ENCODE results near the gene MEP1A. TPM values are rescaled to one million over a fixed set of nuclear protein-coding genes. Genes with fewer than 3 reads are reported as not detected.
"Not testable (repeated sequence)": the region's sequence is repeated elsewhere in the genome, so short reads cannot be mapped to it uniquely, and the experiment has no call there.

MEP1A gene
- total RNA-seq, 1 experiment from 2014 or later: not detected

DNA sequence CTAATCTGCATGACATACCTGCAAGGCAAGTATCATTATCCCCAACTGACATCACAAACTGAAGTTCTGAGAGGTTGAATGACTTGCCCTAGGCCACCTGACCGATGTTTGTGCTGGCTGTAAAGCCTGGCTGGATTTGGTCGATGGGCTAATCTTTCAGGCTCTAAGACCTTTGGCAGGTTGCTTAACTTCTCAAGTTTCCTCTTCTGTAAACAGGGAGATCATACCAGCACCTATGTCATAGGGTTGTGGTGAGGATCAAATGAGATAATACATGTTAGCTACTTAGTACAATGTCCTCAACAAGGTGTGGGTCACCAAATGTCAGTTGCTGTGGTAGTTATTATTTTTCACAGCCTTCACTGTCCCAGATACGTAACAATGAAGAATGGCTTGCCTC is 32.3 kb upstream of the MEP1A start:
- H3K9me2 ChIP-seq (replicated peaks; ENCODE audit: low read length): no peaks in the 10 kb centered on the region
- H3K27ac ChIP-seq (ENCODE audit: low read length): no peak overlapping the region
- H3K9me3 ChIP-seq (ENCODE audit: low read length): no peaks in the 10 kb centered on the region
- no peak overlapping the region for H3K4me3 ChIP-seq (ENCODE audit: low read length)
- no peak overlapping the region for H2AFZ ChIP-seq (ENCODE audit: low read length)
- no peak overlapping the region for H3K4me2 ChIP-seq (ENCODE audit: low read length)
- no peaks in the 10 kb centered on the region for H3K27me3 ChIP-seq (ENCODE audit: low read length)
- no peak overlapping the region for H3K9ac ChIP-seq (ENCODE audit: low read length)
- POLR2A ChIA-PET (ENCODE audit: unreplicated experiment): no interaction called here
- TF ChIP-seq, protein P1, sequence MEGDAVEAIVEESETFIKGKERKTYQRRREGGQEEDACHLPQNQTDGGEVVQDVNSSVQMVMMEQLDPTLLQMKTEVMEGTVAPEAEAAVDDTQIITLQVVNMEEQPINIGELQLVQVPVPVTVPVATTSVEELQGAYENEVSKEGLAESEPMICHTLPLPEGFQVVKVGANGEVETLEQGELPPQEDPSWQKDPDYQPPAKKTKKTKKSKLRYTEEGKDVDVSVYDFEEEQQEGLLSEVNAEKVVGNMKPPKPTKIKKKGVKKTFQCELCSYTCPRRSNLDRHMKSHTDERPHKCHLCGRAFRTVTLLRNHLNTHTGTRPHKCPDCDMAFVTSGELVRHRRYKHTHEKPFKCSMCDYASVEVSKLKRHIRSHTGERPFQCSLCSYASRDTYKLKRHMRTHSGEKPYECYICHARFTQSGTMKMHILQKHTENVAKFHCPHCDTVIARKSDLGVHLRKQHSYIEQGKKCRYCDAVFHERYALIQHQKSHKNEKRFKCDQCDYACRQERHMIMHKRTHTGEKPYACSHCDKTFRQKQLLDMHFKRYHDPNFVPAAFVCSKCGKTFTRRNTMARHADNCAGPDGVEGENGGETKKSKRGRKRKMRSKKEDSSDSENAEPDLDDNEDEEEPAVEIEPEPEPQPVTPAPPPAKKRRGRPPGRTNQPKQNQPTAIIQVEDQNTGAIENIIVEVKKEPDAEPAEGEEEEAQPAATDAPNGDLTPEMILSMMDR (conservative IDR thresholded peaks at IDR 0.05; ENCODE audit: low read depth, low read length): no peak
- TF ChIP-seq EZH2phosphoT487 (IDR thresholded peaks at IDR 0.05; ENCODE audit: borderline replicate concordance, low read length) (no peak), EZH2 (IDR thresholded peaks at IDR 0.05; ENCODE audit: low read length, unreplicated experiment) (no peak)
- DNase-seq (no peak), ATAC-seq (no peak)
- H3K79me2 ChIP-seq (ENCODE audit: low read length): no peaks in the 10 kb centered on the region
- intact Hi-C loops (cut with micrococcal nuclease): no loop called here
- H3F3A ChIP-seq (ENCODE audit: low read length, unreplicated experiment): no peaks in the 10 kb centered on the region
- H3K4me1 ChIP-seq (ENCODE audit: insufficient read depth, low read length): peaks cover 8% of the 10 kb centered on the region
- CTCF ChIA-PET: no interaction called here
- H3K36me3 ChIP-seq (ENCODE audit: low read depth, low read length): no peaks in the 10 kb centered on the region
- no peaks in the 10 kb centered on the region for H4K20me1 ChIP-seq (ENCODE audit: low read length)
- BruUV-seq (replicated peaks): no TSS peak

DNA sequence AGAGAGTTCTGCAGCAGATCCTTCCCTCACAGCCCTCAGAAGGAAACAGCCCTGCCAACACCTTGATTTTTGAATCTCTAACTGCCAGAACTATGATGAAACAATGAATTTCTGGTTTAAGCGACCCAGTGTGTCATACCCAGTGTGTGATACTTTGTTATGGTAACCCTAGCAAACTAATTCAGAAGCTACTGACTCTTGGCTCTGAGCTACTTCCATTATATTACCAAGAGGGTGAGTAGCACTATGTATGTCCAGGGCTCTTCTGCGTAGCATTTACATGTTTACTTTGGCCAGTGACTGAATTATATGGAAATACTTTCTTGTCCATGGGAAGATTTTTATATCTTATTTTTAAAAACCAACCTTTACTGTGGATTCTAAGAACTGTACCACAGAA is 29.7 kb upstream of the MEP1A start:
- POLR2A ChIA-PET (ENCODE audit: unreplicated experiment): interaction anchor here (0.5 kb wide), 1 partner anchor 56 kb away, joined by 3 read pairs; no protein-coding TSS in a partner anchor
- H3K9me2 ChIP-seq (replicated peaks; ENCODE audit: low read length): no peaks in the 10 kb centered on the region
- no TSS peak for BruUV-seq (replicated peaks)

DNA sequence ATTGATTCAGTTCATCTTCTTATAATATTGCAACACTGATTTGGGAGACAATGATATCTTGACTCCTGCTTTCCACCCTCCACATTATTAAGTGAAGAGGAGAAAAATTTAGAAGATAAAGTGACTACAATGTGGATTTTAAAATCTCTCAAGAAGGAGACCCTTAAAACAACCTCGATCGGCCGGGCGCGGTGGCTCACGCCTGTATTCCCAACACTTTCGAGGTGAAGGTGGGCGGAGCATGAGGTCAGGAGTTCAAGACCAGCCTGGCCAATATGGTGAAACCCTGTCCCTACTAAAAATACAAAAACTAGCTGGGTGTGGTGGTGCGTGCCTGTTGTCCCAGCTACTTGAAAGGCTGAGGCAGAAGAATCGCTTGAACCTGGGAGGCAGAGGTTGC is 28.9 kb upstream of the MEP1A start:
- H4K20me1 ChIP-seq (ENCODE audit: low read length); H3K27ac ChIP-seq (ENCODE audit: low read length); H3K4me2 ChIP-seq (ENCODE audit: low read length); H3F3A ChIP-seq (ENCODE audit: low read length, unreplicated experiment); H3K4me3 ChIP-seq (ENCODE audit: low read length); H3K79me2 ChIP-seq (ENCODE audit: low read length); CTCF ChIA-PET; POLR2A ChIA-PET (ENCODE audit: unreplicated experiment); H3K4me1 ChIP-seq (ENCODE audit: insufficient read depth, low read length); H3K9me3 ChIP-seq (ENCODE audit: low read length); H3K9ac ChIP-seq (ENCODE audit: low read length); intact Hi-C loops (cut with micrococcal nuclease); BruUV-seq (replicated peaks); H3K9me2 ChIP-seq (replicated peaks; ENCODE audit: low read length); H2AFZ ChIP-seq (ENCODE audit: low read length); DNase-seq; ATAC-seq; H3K27me3 ChIP-seq (ENCODE audit: low read length); H3K36me3 ChIP-seq (ENCODE audit: low read depth, low read length): not testable (repeated sequence)

More for the DNA sequence above, 29.7 kb upstream of the MEP1A start:
- Histone ChIP-seq H3K27ac (ENCODE audit: low read length) (no peak overlapping the region), H3K4me1 (ENCODE audit: insufficient read depth, low read length) (no peaks in the 10 kb centered on the region), H3K4me2 (ENCODE audit: low read length) (no peak overlapping the region), H3K4me3 (ENCODE audit: low read length) (no peak overlapping the region), H3K79me2 (ENCODE audit: low read length) (no peaks in the 10 kb centered on the region), H3K36me3 (ENCODE audit: low read depth, low read length) (no peaks in the 10 kb centered on the region), H4K20me1 (ENCODE audit: low read length) (no peaks in the 10 kb centered on the region), H2AFZ (ENCODE audit: low read length) (no peak overlapping the region), H3K9me3 (ENCODE audit: low read length) (no peaks in the 10 kb centered on the region), H3F3A (ENCODE audit: low read length, unreplicated experiment) (no peaks in the 10 kb centered on the region), H3K9ac (ENCODE audit: low read length) (no peak overlapping the region), H3K27me3 (ENCODE audit: low read length) (no peaks in the 10 kb centered on the region)
- no peak for ATAC-seq
- CTCF ChIA-PET: no interaction called here
- TF ChIP-seq EZH2 (IDR thresholded peaks at IDR 0.05; ENCODE audit: low read length, unreplicated experiment) (no peak), EZH2phosphoT487 (IDR thresholded peaks at IDR 0.05; ENCODE audit: borderline replicate concordance, low read length) (no peak)
- TF ChIP-seq, protein P1 (conservative IDR thresholded peaks at IDR 0.05; ENCODE audit: low read depth, low read length): no peak
- intact Hi-C loops (cut with micrococcal nuclease): no loop called here
- no peak for DNase-seq

Measured in PC-3 (cell line).